H9 (cell line): ENCODE data around the gene CFAP99. TPM values are rescaled to one million over a fixed set of nuclear protein-coding genes. Genes with fewer than 3 reads are reported as not detected.
A peak's percentile ranks its signal among the peaks of the same experiment; 100 is the strongest.

Experiments used
- DNase-seq: peaks from one replicate; pipeline ENCODE4 v3.0.0-alpha.2; 2017
- H2AFZ ChIP-seq: one replicate; pipeline ENCODE4 v1.6.1; 2013; ENCODE audit warnings: mild to moderate bottlenecking, low read length, control low read depth, moderate library complexity
- H2AK5ac ChIP-seq: 2 replicates; pipeline ENCODE4 v1.6.1; 2013; ENCODE audit warnings: low read length, control low read depth, mixed read lengths; ENCODE audit not compliant: insufficient read length
- H2BK120ac ChIP-seq: one replicate; pipeline ENCODE4 v1.6.1; 2013; ENCODE audit warnings: low read depth, mild to moderate bottlenecking, low read length, control low read depth, inconsistent platforms; ENCODE audit not compliant: poor library complexity, severe bottlenecking
- H2BK12ac ChIP-seq: 2 replicates; pipeline ENCODE4 v1.6.1; 2013; ENCODE audit warnings: low read length, control low read depth, mixed read lengths, low read depth; ENCODE audit not compliant: insufficient read length
- H2BK15ac ChIP-seq: 2 replicates; pipeline ENCODE4 v1.6.1; 2013; ENCODE audit warnings: low read depth, low read length, control low read depth
- H2BK20ac ChIP-seq: one replicate; pipeline ENCODE4 v1.6.1; 2013; ENCODE audit warnings: low read depth, mild to moderate bottlenecking, low read length, control low read depth, inconsistent platforms; ENCODE audit not compliant: poor library complexity, severe bottlenecking
- H2BK5ac ChIP-seq: 2 replicates; pipeline ENCODE4 v1.6.1; 2013; ENCODE audit warnings: low read length, control low read depth, mixed read lengths; ENCODE audit not compliant: insufficient read length
- H3K14ac ChIP-seq: 2 replicates; pipeline ENCODE4 v1.6.1; 2013; ENCODE audit warnings: low read length, control low read depth; ENCODE audit not compliant: insufficient read depth
- H3K18ac ChIP-seq: 2 replicates; pipeline ENCODE4 v1.6.1; 2013; ENCODE audit warnings: low read depth, mild to moderate bottlenecking, mixed read lengths, low read length, control low read depth; ENCODE audit not compliant: insufficient read length
- H3K23ac ChIP-seq: 2 replicates; pipeline ENCODE4 v1.6.1; 2013; ENCODE audit warnings: low read length, control low read depth, mixed read lengths, low read depth; ENCODE audit not compliant: insufficient read length
- H3K23me2 ChIP-seq: 2 replicates; pipeline ENCODE4 v1.6.1; 2013; ENCODE audit warnings: low read depth, mild to moderate bottlenecking, mixed read lengths, low read length, control low read depth; ENCODE audit not compliant: insufficient read length, poor library complexity, severe bottlenecking
- H3K27ac ChIP-seq: 2 replicates; pipeline ENCODE4 v1.5.1; 2013; ENCODE audit warnings: low read length, control low read depth, mixed read lengths, low read depth; ENCODE audit not compliant: insufficient read length
- H3K27me3 ChIP-seq: 2 replicates; pipeline ENCODE4 v1.6.1; 2013; ENCODE audit warnings: low read length, control low read depth, inconsistent platforms; ENCODE audit not compliant: insufficient read depth
- H3K4ac ChIP-seq: 2 replicates; pipeline ENCODE4 v1.6.1; 2013; ENCODE audit warnings: low read depth, mild to moderate bottlenecking, control low read depth, inconsistent platforms, low read length, moderate library complexity
- H3K4me1 ChIP-seq: 2 replicates; pipeline ENCODE4 v1.6.1; 2013; ENCODE audit warnings: low read length, control low read depth, inconsistent platforms; ENCODE audit not compliant: insufficient read depth
- H3K4me2 ChIP-seq: 2 replicates; pipeline ENCODE4 v1.6.1; 2013; ENCODE audit warnings: low read length, control low read depth, mixed read lengths; ENCODE audit not compliant: insufficient read length, insufficient read depth
- H3K56ac ChIP-seq: 2 replicates; pipeline ENCODE4 v1.6.1; 2013; ENCODE audit warnings: low read depth, mild to moderate bottlenecking, mixed read lengths, low read length, control low read depth; ENCODE audit not compliant: insufficient read length
- H3K79me1 ChIP-seq: 2 replicates; pipeline ENCODE4 v1.6.1; 2013; ENCODE audit warnings: low read depth, mild to moderate bottlenecking, moderate library complexity, low read length, control low read depth, inconsistent platforms; ENCODE audit not compliant: insufficient read depth, poor library complexity, severe bottlenecking
- H3K79me2 ChIP-seq: 2 replicates; pipeline ENCODE4 v1.6.1; 2013; ENCODE audit warnings: low read length, control low read depth, inconsistent platforms; ENCODE audit not compliant: insufficient read depth
- H3K9ac ChIP-seq: 2 replicates; pipeline ENCODE4 v1.6.1; 2013; ENCODE audit warnings: low read length, control low read depth, mixed read lengths; ENCODE audit not compliant: insufficient read length; ENCODE audit errors: extremely low read depth
- H3K9me3 ChIP-seq: one replicate; pipeline ENCODE4 v1.6.1; 2013; ENCODE audit warnings: low read depth, low read length, inconsistent platforms; ENCODE audit not compliant: control insufficient read depth
- H3T11ph ChIP-seq: one replicate; pipeline ENCODE4 v1.6.1; 2013; ENCODE audit warnings: mild to moderate bottlenecking, low read length, control low read depth, inconsistent platforms
- H4K20me1 ChIP-seq: one replicate; pipeline ENCODE4 v1.6.1; 2013; ENCODE audit not compliant: control insufficient read depth, insufficient read length, insufficient read depth
- H4K5ac ChIP-seq: 2 replicates; pipeline ENCODE4 v1.6.1; 2013; ENCODE audit warnings: low read depth, mild to moderate bottlenecking, mixed read lengths, low read length, control low read depth; ENCODE audit not compliant: insufficient read length
- H4K8ac ChIP-seq: replicated peaks from 2 replicates; pipeline ENCODE4 v1.6.1; 2013; ENCODE audit warnings: low read length, control low read depth, mixed read lengths, low read depth; ENCODE audit not compliant: insufficient read length
- H4K91ac ChIP-seq: 2 replicates; pipeline ENCODE4 v1.6.1; 2013; ENCODE audit warnings: low read depth, mild to moderate bottlenecking, moderate library complexity, mixed read lengths, low read length, control low read depth; ENCODE audit not compliant: insufficient read length
- H3K27ac Mint-ChIP-seq, 3 experiments: 2 replicates in 2 of 3; 3 replicates in 1 of 3; pipeline ENCODE4 v1.8.0; 2020 to 2021; ENCODE audit warnings: mixed read lengths in 3 of 3, mild to moderate bottlenecking in 1 of 3, moderate library complexity in 1 of 3
- H3K27me3 Mint-ChIP-seq: 2 replicates; pipeline ENCODE4 v1.8.0; 2021; ENCODE audit warnings: low read depth, mild to moderate bottlenecking, moderate library complexity, mixed read lengths
- H3K36me3 Mint-ChIP-seq, 3 experiments: 2 replicates in 2 of 3; 3 replicates in 1 of 3; pipeline ENCODE4 v1.8.0; 2020 to 2021; ENCODE audit warnings: low read depth in 3 of 3, mixed read lengths in 3 of 3; ENCODE audit not compliant: insufficient read depth in 1 of 3
- H3K4me1 Mint-ChIP-seq, 2 experiments: 2 replicates each; pipeline ENCODE4 v1.8.0; 2020; ENCODE audit warnings: mixed read lengths in 2 of 2
- H3K4me3 Mint-ChIP-seq, 2 experiments: 2 replicates in 1 of 2; 3 replicates in 1 of 2; pipeline ENCODE4 v1.8.0; 2020 to 2021; ENCODE audit warnings: mild to moderate bottlenecking in 2 of 2, mixed read lengths in 2 of 2, moderate library complexity in 1 of 2
- H3K9me3 Mint-ChIP-seq, 2 experiments: 2 replicates in 1 of 2; 3 replicates in 1 of 2; pipeline ENCODE4 v1.8.0; 2020; ENCODE audit warnings: mild to moderate bottlenecking in 2 of 2, mixed read lengths in 2 of 2, moderate library complexity in 1 of 2
- CTCF ChIP-seq: fragments of 200-600 bp; sonication (generic); conservative IDR thresholded peaks from 3 replicates; pipeline ENCODE4 v1.8.0; 2021; ENCODE audit warnings: antibody characterized with exemption, mild to moderate bottlenecking
- WGBS: extraction: QIAGEN DNeasy Blood & Tissue Kit; methylation state at CpG from one replicate; pipeline ENCODE4 v1.1.7; 2013; ENCODE audit warnings: missing lambda C conversion rate, low lambda C conversion rate, mixed read lengths; ENCODE audit not compliant: insufficient read length; ENCODE audit errors: extremely low coverage; 5-methylcytosine and 5-hydroxymethylcytosine counted together
- total RNA-seq: library from RNA; stranded (reverse); gene quantifications from 2 replicates; pipeline ENCODE4 v1.2.1, GENCODE V29; 2021

The CFAP99 gene
- total RNA-seq, 1 experiment from 2014 or later = 0.35 TPM

- no peak overlapping the region for H3K23ac ChIP-seq
- H3K14ac ChIP-seq = no peak overlapping the region
- DNase-seq = peak; percentile 88
- no peak overlapping the region for H2BK120ac ChIP-seq
- no peak overlapping the region for H2BK20ac ChIP-seq
- Mint-ChIP-seq H3K27ac (peak overlapping the region in 1 of 3 experiments; percentile 52; a peak in 1 of 7 replicates), H3K36me3 (no peaks in the 10 kb centered on the region; a peak in 1 of 7 replicates), H3K4me1 (peaks cover 27 to 38% of the 10 kb centered on the region in 2 experiments), H3K4me3 (no peak overlapping the region), H3K27me3 (peaks cover 6% of the 10 kb centered on the region), H3K9me3 (no peaks in the 10 kb centered on the region)
- H3T11ph ChIP-seq = no peak overlapping the region
- no peak overlapping the region for H2BK15ac ChIP-seq
- H3K4me2 ChIP-seq = no peak overlapping the region
- peaks cover under 1% of the 10 kb centered on the region for H4K20me1 ChIP-seq
- no peak overlapping the region for H4K5ac ChIP-seq
- no peaks in the 10 kb centered on the region for H3K79me2 ChIP-seq
- H3K4me1 ChIP-seq = 0 out of 2 replicates have a peak, but pooled peaks cover 1% of the 10 kb centered on the region
- no peak overlapping the region for H3K9ac ChIP-seq
- no peak overlapping the region for H2BK12ac ChIP-seq
- no peak overlapping the region for H2AFZ ChIP-seq
- H3K23me2 ChIP-seq = peaks cover 12% of the 10 kb centered on the region
- H2AK5ac ChIP-seq = no peak overlapping the region
- no CpG with 5 or more reads among the region's 15 CpGs for WGBS
- H3K18ac ChIP-seq = no peak overlapping the region
- TF ChIP-seq CTCF = no peak
- no peak overlapping the region for H4K91ac ChIP-seq
- no peaks in the 10 kb centered on the region for H3K9me3 ChIP-seq
- no peak overlapping the region for H3K27ac ChIP-seq
- H3K56ac ChIP-seq = no peak overlapping the region
- H4K8ac ChIP-seq = no peak overlapping the region
- no peaks in the 10 kb centered on the region for H3K27me3 ChIP-seq
- H3K4ac ChIP-seq = no peak overlapping the region
- no peak overlapping the region for H2BK5ac ChIP-seq
- H3K79me1 ChIP-seq = no peaks in the 10 kb centered on the region
Observed at GRCh38 chr4:2408401-2408958, 10.3 kb upstream of the CFAP99 start.
